Esophagus squamous epithelium (tissue), 4 donors: ENCODE results near the gene TMEM132D.

ENCODE experiments used
- CTCF ChIP-seq, 6 experiments: fragments of 450-650 bp in 4 of 6; fragments of 200-600 bp in 2 of 6; sonication (generic) in 2 of 6; IDR thresholded peaks; one replicate each; pipeline ENCODE4 v1.5.1; 2016 to 2019; ENCODE audit warnings: antibody characterized with exemption in 6 of 6, mild to moderate bottlenecking in 4 of 6, moderate library complexity in 4 of 6
- POLR2A ChIP-seq, 4 donors: fragments of 450-650 bp; IDR thresholded peaks; one replicate each; pipeline ENCODE4 v1.6.1; 2017; ENCODE audit warnings: antibody characterized with exemption in 4 of 4, mild to moderate bottlenecking in 4 of 4, moderate library complexity in 3 of 4

- TF ChIP-seq CTCF (IDR thresholded peaks at IDR 0.05) (no peak), POLR2A (IDR thresholded peaks at IDR 0.05) (no peak)
Observed at GRCh38 chr12:129903092-129903945, 506 bp downstream of the TMEM132D start.
